Right kidney (tissue), 1 donor: Measurements from ENCODE around the gene TBC1D16.

Experiments
- DNase-seq: peaks from one replicate; pipeline ENCODE4 v3.0.0-alpha.2; 2016

TBC1D16 gene

GRCh38 chr17:79987187-79987934 lies 48.3 kb downstream of the TBC1D16 start:
- DNase-seq, result no peak

- no peak for DNase-seq
Measured at GRCh38 chr17:79986411-79987186, 49.1 kb downstream of the TBC1D16 start.

GRCh38 chr17:79985943-79986391 lies 49.7 kb downstream of the TBC1D16 start:
- DNase-seq, result no peak

GRCh38 chr17:79985361-79985942 lies 50.2 kb downstream of the TBC1D16 start:
- DNase-seq, result no peak

GRCh38 chr17:79984877-79985276 lies 50.8 kb downstream of the TBC1D16 start:
- DNase-seq, result no peak

GRCh38 chr17:79984045-79984840 lies 51.4 kb downstream of the TBC1D16 start:
- DNase-seq, result no peak

GRCh38 chr17:79983456-79983855 lies 52.2 kb downstream of the TBC1D16 start:
- DNase-seq, result no peak

GRCh38 chr17:79982986-79983385 lies 52.7 kb downstream of the TBC1D16 start:
- no peak for DNase-seq

GRCh38 chr17:79981661-79982101 lies 54.0 kb downstream of the TBC1D16 start:
- DNase-seq, result no peak

- no peak for DNase-seq
Measured at GRCh38 chr17:79981090-79981489, 54.6 kb downstream of the TBC1D16 start.

GRCh38 chr17:79980246-79981043 lies 55.2 kb downstream of the TBC1D16 start:
- DNase-seq, result no peak

- DNase-seq, result no peak
Measured at GRCh38 chr17:79979816-79980215, 55.9 kb downstream of the TBC1D16 start.

- no peak for DNase-seq
Measured at GRCh38 chr17:79979221-79979741, 56.4 kb downstream of the TBC1D16 start.

- DNase-seq, result no peak
Measured at GRCh38 chr17:79978548-79978855, 57.2 kb downstream of the TBC1D16 start.

GRCh38 chr17:79977708-79978547 lies 57.7 kb downstream of the TBC1D16 start:
- DNase-seq, result peak; percentile 54

- no peak for DNase-seq
Measured at GRCh38 chr17:79977161-79977631, 58.5 kb downstream of the TBC1D16 start.

GRCh38 chr17:79976451-79976850 lies 59.2 kb downstream of the TBC1D16 start:
- no peak for DNase-seq

- no peak for DNase-seq
Measured at GRCh38 chr17:79975498-79976134, 60.1 kb downstream of the TBC1D16 start.

- no peak for DNase-seq
Measured at GRCh38 chr17:79974566-79975497, 60.8 kb downstream of the TBC1D16 start.
